Heart right ventricle (tissue), 16 donors: Measurements from ENCODE around the gene LOXL1. TPM values are rescaled to one million over a fixed set of nuclear protein-coding genes. Genes with fewer than 3 reads are reported as not detected.

Experiments
- ATAC-seq, 8 donors: fragments of 200-7000 bp; cut with Tn5 transposase; one replicate each; pipeline ENCODE4 v1.9.1; 2020; ENCODE audit warnings: mild to moderate bottlenecking in 8 of 8, moderate library complexity in 8 of 8, moderate number of reproducible peaks in 1 of 8
- DNase-seq, 2 donors: peaks; one replicate each; pipeline ENCODE4 v3.0.0-alpha.2; 2020
- H3K27ac ChIP-seq, 10 donors: fragments of 200-600 bp; sonication (generic) in 2 of 10; one replicate each; pipeline versions ENCODE4 v1.5.0 to v1.8.0; 2020 to 2022; ENCODE audit warnings: mild to moderate bottlenecking in 3 of 10
- H3K27me3 ChIP-seq, 7 donors: fragments of 200-600 bp; one replicate each; pipeline ENCODE4 v1.8.0; 2021 to 2022; ENCODE audit warnings: mild to moderate bottlenecking in 2 of 7
- H3K36me3 ChIP-seq, 9 donors: fragments of 200-600 bp; sonication (generic) in 1 of 9; one replicate each; pipeline versions ENCODE4 v1.5.0 to v1.8.0; 2020 to 2022; ENCODE audit warnings: mild to moderate bottlenecking in 2 of 9
- H3K4me1 ChIP-seq, 9 donors: fragments of 200-600 bp; sonication (generic) in 1 of 9; one replicate each; pipeline versions ENCODE4 v1.5.0 to v1.8.0; 2020 to 2022; ENCODE audit warnings: mild to moderate bottlenecking in 4 of 9
- H3K4me3 ChIP-seq, 10 donors: fragments of 200-600 bp; sonication (generic) in 2 of 10; one replicate each; pipeline versions ENCODE4 v1.5.0 to v1.8.0; 2020 to 2022; ENCODE audit warnings: mild to moderate bottlenecking in 7 of 10, moderate library complexity in 2 of 10
- H3K9me3 ChIP-seq, 11 donors: fragments of 200-600 bp in 10 of 11; sonication (generic) in 2 of 11; one replicate each; pipeline versions ENCODE4 v1.5.0 to v1.8.0; 2013 to 2022; ENCODE audit warnings: mild to moderate bottlenecking in 2 of 11, control low read depth in 1 of 11, moderate library complexity in 1 of 11
- WGBS, 2 donors: extraction: QIAGEN DNeasy Blood & Tissue Kit; methylation state at CpG; one replicate each; pipeline ENCODE4 v1.1.7; 2013; ENCODE audit warnings: inconsistent platforms in 1 of 2; 5-methylcytosine and 5-hydroxymethylcytosine counted together
- intact Hi-C, 10 donors: fragments of 100-400 bp; cut with DNase I; formaldehyde crosslinking; loops; one replicate each; pipeline versions ENCODE4 v1.11.1 to v1.14.2; 2022
- polyA plus RNA-seq, 2 donors: library from polyadenylated mRNA; stranded (reverse); fragments of 200-250 nt; gene quantifications; one replicate each; pipeline ENCODE4 v1.2.3, GENCODE V29; 2013
- total RNA-seq, 10 donors: library from RNA; stranded (reverse); fragmentation: NEBNext Ultra II Directional in 3 of 10; extraction: Animal tissue kit (Norgen Biotek cat#: 25700) in 3 of 10; gene quantifications; one replicate each; pipeline versions ENCODE4 v1.2.1 to v1.2.4, GENCODE V29; 2021 to 2023
- TF ChIP-seq, protein P1 (sequence below), 9 donors: fragments of 200-600 bp; sonication (generic) in 2 of 9; IDR thresholded peaks; one replicate each; pipeline versions ENCODE4 v1.5.0 to v1.8.0; 2021 to 2022; ENCODE audit warnings: antibody characterized with exemption in 9 of 9, mild to moderate bottlenecking in 5 of 9, moderate library complexity in 1 of 9
- donor health status: Arrhythmogenic right ventricular cardiomyopathy.
- donor health status: ischemic (EF 13 %, LVEDD 7.1; RV severe dilation, severe dysfunction).
- donor health status: healthy with polysubstance abuse.
- donor health status: DM: no; HTN: yes; CAD: no.
- donor health status: DM: no; HTN: no; CAD: no.
- donor health status: ischemic (EF 25% LVEDD 6.9; RV normal size, moderate dysfunction).
- donor health status: ischemic (EF 25% LVEDD 5.7; RV mildly dilated, moderate dysfunction).
- donor health status: healthy.
- donor health status: DM: yes; HTN: yes; CAD: no.
- donor health status: Ischemic cardiomyopathy.
- donor health status: ischemic (EF 35%, LVEDD 5.7; RV mildly dilated, moderate dysfunction).
- donor health status: nonischemic (EF 11% LVEDD 7.7; RV severe dilation, severe dysfunction).
- donor health status: DM: yes; HTN: yes; CAD: no.
- donor health status: PGD.
- donor health status: ischemic (EF 29% LVEDD 5.4; RV normal size, mild dysfunction).
- donor health status: nonischemic (EF 23%, LVEDD 6.1; RV moderate dilation, normal function).

The LOXL1 gene
- total and polyA plus RNA-seq, 12 donors, result 11.2 to 66.6 (median 27.8) TPM

DNA sequence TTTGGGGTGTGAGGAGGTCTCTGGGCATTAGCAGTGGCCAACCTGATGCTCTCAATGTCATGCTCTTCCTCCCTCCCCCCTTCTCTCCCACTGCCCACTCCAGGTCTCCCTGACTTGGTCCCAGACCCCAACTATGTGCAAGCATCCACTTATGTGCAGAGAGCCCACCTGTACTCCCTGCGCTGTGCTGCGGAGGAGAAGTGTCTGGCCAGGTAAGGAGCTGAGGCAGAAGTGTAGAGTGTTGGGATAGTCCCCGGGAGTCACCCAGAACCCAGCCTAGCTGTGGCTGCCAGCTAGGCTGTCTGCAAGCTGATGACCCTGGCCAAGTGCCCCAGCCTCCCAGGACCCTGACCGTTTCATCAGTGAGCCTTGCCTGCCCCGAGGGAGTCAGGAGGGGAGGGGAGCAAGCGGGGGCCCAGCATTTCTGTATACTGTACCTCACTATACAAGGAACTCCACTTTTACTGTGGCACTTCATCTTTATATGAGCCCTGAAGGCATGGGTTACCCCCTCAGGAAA lies 16.5 kb downstream of the LOXL1 start:
- peaks cover 12 to 56% (median 22%) of the 10 kb centered on the region in 9 donors for H3K4me1 ChIP-seq
- TF ChIP-seq, protein P1, sequence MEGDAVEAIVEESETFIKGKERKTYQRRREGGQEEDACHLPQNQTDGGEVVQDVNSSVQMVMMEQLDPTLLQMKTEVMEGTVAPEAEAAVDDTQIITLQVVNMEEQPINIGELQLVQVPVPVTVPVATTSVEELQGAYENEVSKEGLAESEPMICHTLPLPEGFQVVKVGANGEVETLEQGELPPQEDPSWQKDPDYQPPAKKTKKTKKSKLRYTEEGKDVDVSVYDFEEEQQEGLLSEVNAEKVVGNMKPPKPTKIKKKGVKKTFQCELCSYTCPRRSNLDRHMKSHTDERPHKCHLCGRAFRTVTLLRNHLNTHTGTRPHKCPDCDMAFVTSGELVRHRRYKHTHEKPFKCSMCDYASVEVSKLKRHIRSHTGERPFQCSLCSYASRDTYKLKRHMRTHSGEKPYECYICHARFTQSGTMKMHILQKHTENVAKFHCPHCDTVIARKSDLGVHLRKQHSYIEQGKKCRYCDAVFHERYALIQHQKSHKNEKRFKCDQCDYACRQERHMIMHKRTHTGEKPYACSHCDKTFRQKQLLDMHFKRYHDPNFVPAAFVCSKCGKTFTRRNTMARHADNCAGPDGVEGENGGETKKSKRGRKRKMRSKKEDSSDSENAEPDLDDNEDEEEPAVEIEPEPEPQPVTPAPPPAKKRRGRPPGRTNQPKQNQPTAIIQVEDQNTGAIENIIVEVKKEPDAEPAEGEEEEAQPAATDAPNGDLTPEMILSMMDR (IDR thresholded peaks at IDR 0.05), result no peak
- peaks cover 0 to 23% (median 6%) of the 10 kb centered on the region in 9 donors for H3K36me3 ChIP-seq
- no peak overlapping the region for H3K4me3 ChIP-seq
- H3K9me3 ChIP-seq, result no peaks in the 10 kb centered on the region
- ATAC-seq (no peak), DNase-seq (no peak)
- WGBS, 2 donors, result 76 to 91% methylated on average over 6 of the region's 6 CpGs
- intact Hi-C loops, result loop anchor here in 1 of 10 donors (5.0 kb wide), 1 partner anchor 1059 kb away; no protein-coding TSS in a partner anchor
- H3K27me3 ChIP-seq, result no peaks in the 10 kb centered on the region
- peak overlapping the region in 3 of 10 donors; percentile 67 to 86 (median 71) for H3K27ac ChIP-seq

GRCh38 chr15:73944161-73945129 lies 18.2 kb downstream of the LOXL1 start:
- H3K27me3 ChIP-seq, result no peaks in the 10 kb centered on the region
- TF ChIP-seq, protein P1 (IDR thresholded peaks at IDR 0.05), result no peak
- no peaks in the 10 kb centered on the region for H3K9me3 ChIP-seq
- intact Hi-C loops, result loop anchor here in 1 of 10 donors (5.0 kb wide), 1 partner anchor 1058 kb away; no protein-coding TSS in a partner anchor
- 67 to 73% methylated on average over 13 of the region's 13 CpGs for WGBS, 2 donors
- H3K36me3 ChIP-seq, result peaks cover 0 to 40% (median 15%) of the 10 kb centered on the region in 9 donors
- ATAC-seq, result peak; percentile 16 to 61 (median 38)
- no peak overlapping the region for H3K4me3 ChIP-seq
- peaks cover 7 to 55% (median 21%) of the 10 kb centered on the region in 9 donors for H3K4me1 ChIP-seq
- DNase-seq, result no peak
- H3K27ac ChIP-seq, result peak overlapping the region in 7 of 10 donors; percentile 33 to 86 (median 66)

DNA sequence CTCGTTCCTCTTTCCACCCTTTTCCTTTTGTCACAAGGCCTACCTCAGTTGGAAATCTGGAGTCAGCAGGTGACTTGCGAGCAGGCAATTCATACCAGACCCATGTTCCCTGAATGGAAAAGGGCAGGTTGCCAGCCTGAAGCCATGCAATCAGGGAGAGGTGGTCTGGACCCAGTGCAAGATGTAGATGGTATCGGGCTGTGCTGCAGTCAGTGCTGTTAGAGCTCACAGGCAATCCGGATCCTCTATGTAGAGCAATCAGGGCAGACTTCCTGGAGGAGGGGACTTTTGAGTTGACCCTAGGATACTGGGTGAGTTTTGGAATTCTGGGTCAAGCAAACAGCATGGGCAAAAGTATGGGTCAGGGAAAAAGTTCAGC lies 18.9 kb downstream of the LOXL1 start:
- H3K9me3 ChIP-seq, result no peaks in the 10 kb centered on the region
- ATAC-seq, result no peak
- WGBS, 2 donors, result 80 to 84% methylated on average over 4 of the region's 4 CpGs
- peaks cover 2 to 48% (median 15%) of the 10 kb centered on the region in 9 donors for H3K4me1 ChIP-seq
- no peak overlapping the region for H3K4me3 ChIP-seq
- H3K27ac ChIP-seq, result peak overlapping the region in 4 of 10 donors; percentile 39 to 86 (median 67)
- no peaks in the 10 kb centered on the region for H3K27me3 ChIP-seq
- peaks cover 0 to 46% (median 15%) of the 10 kb centered on the region in 9 donors for H3K36me3 ChIP-seq
- DNase-seq, result no peak
- TF ChIP-seq, protein P1 (IDR thresholded peaks at IDR 0.05), result no peak
- intact Hi-C loops, result no loop called here

- H3K4me1 ChIP-seq, result peaks cover 0 to 45% (median 11%) of the 10 kb centered on the region in 9 donors
- peak overlapping the region in 1 of 10 donors; percentile 86 for H3K27ac ChIP-seq
- intact Hi-C loops, result no loop called here
- no peak overlapping the region for H3K4me3 ChIP-seq
- peaks cover 0 to 47% (median 15%) of the 10 kb centered on the region in 9 donors for H3K36me3 ChIP-seq
- WGBS, 2 donors, result 88 to 89% methylated on average over 17 of the region's 17 CpGs
- H3K27me3 ChIP-seq, result no peaks in the 10 kb centered on the region
- TF ChIP-seq, protein P1 (IDR thresholded peaks at IDR 0.05), result no peak
- H3K9me3 ChIP-seq, result no peaks in the 10 kb centered on the region
- no peak for DNase-seq
- no peak for ATAC-seq
Measured at GRCh38 chr15:73946046-73946721, 19.9 kb downstream of the LOXL1 start.
